ENCODE data around the gene PTPRJ.
A peak's percentile ranks its signal among the peaks of the same experiment; 100 is the strongest.

PTPRJ gene

DNA sequence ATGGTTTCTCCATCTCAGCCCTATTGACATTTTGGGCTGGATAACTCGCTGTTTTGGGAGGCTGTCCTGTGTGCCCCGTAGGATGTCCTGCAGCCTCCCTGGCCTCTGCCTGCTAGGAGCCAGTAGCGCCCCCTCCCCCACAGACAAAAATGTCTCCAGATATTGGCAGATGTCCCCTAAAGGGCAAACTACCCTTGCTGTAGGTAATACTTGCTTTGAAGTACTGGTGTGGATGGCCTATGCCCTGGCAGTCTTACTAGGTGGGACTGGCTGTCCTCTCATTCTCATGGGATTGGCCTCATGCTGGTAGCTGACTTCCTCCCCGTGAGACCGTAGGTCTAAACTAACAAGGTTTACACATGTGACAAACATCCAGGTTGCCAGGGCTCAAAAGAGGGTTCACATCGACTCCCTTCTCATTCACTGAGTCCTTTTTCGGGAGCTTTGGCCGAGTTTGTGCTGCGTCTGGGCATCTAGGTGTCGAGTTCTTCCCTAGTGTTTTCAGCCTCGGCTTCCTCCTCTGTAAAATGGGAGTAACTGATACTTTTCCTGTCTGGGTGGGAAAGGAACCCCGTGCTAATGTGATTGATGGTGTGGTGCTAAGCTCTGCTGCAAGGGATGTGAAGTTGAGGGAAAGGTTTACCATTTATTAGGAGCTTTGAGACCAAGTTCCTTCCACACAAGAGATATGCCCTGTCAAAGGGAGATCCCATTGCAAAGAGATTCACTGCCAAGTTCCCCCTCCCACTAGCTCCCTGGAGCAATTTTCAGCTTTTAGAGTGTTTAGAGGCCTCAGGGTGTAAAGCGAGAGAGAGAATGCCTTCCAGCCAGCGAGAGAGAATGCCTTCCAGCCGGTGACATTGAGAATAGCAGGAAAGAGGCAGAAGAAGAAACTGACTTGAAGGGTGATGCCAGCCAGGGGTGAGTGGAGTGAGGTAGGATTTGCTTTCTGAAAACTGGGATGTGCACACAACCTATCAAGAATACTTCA is 17.0 kb downstream of the PTPRJ start:
- DNase-seq, result no peak

DNA sequence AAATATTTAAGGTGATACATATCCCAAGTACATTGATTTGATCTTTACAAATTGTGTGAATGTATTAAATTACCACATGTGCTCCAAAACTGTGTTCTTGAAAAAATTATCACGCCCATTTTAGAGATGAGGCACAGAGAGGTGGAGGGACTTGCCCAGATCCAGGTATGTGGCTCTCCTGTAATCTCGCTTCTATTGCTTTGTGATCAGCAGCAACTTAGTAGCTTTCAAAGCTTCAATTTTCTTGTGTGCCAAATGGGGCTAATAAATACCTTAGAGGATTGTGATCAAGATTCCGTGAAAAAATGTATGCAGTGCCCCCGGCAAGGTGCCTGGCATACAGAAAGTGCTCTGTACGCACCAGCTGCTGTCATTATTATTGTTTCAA is 18.0 kb downstream of the PTPRJ start:
- no peak for DNase-seq

DNA sequence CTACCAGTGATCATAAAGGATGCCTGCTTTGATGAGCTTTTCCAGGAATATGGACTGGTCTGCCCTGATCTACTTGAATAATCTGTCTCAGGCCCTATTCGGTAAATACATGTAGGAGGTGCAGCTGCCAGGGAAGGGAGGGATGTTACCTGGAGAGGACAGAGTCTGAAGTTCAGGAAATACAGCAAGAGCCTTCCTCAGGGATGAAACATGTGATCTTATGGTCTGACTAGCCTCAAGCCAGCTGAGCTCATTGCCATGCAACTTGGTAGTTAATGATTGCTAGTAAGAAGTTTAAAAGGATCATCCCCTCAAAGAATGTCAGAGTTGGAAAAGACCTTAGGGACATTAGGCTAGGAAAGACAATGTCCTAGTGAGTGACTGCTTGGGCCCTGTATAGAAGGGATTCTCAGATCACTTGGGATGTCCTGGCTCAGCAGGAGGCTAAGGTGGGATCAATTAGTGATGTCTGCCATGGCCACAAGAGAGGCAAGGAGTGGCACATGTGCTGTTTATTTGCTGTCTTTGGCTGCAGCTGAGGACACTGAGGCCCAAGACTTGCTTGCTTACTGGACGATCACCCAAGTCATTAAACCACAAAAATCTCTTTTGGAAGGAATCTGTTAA is 18.5 kb downstream of the PTPRJ start:
- DNase-seq, result no peak

DNA sequence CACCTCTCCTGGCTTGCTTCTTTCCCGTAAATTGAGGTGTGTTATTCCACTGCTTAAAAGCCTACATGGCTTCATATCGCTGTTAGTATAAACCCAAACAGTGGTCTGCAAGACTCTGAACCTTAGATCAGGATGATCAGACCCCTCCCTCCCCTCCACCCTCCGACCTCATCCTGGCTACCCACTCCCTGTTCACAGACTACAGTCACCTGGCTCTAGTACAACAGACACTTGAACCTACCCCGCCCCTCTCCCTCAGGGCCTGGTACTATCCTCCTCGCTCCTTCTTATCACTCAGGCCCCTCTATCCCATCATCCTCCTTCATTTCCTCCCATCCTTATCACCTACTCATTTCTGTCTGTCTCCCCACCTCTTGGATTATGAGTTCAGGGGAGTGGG is 20.1 kb downstream of the PTPRJ start:
- DNase-seq, result no peak

DNA sequence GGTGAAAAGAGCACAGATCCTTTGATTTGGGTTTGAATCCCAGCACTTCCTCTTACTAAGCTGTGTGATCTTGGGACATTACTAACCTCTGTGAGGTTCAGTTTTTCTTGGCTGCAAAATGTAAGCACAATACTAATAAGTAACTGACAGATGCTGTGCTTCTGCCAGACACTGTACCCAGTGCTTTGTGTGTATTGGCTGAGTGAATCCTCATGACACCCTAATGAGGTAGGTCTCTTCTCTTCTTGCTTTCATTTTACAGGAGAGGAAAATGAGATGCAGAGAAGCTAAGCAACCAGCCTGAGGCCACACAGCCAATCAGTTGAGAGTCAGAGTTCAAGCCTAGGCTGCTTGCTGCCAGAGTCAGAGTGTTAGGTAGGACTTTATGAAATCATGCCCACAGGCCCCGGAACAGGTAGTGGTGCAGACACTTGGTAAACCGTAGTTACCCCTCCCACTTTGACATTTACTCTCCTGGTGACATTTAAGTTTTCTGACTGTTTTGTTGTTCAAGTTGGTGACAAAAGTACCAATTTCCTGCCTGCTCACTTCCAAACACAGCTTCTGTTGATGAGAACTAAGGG is 21.2 kb downstream of the PTPRJ start:
- peak; percentile 96 for DNase-seq

DNA sequence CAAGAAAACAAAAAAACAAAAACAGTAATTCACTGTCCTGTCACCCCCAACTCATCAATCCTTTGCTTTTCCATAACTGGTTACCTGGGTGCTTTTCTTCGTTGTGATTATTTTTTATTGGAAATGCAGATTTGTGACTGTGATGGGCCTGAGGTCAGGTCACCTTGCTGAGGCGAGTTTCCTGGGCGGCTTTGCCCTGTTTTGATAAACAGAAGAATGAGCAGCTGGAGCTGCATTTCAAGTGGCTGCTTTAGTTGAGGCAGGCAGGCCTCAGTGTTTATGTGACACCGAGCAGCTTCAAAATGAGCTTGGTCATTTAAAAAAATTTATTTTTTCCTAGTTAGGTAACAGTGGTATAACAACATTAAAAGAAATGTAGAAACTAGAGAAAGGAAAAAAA is 22.2 kb downstream of the PTPRJ start:
- DNase-seq, result peak; percentile 52

DNA sequence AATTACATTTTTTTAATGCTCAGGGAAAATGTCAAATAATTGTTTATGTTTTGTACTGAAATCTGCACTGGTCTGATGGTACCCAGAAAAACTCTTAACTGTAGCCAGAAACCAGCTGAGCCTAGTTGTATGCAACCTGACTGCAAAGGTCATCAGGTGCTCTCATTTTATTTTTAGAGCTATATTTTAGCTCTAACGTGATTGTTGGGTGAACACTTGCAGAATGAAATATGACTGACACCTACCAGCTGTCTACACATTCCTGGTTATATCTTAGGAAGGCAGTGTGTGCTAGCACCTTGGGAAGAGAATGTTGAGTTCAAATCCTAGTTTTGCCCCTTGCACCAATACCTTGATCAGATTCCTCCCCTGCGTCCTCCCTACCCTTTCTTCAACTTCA is 23.6 kb downstream of the PTPRJ start:
- no peak for DNase-seq

DNA sequence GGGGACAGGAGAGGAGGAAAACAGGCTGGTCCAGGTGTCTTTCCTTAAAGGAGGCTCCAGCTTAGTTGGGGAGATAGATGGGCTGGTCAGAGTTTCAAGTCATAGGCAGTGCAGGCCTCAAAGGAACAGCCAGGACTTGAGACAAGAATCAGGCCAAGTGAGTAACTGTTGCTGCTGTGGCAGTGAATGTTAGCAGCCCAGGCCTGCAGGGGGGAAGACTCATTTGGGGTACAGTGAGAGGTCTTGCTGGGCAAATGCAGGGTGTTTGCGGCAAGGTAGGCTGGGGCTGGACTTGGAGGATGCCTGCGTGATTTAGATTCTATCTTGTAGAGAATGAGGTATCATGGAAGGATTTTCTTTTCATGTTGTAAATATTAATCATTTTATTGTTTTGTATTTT is 24.1 kb downstream of the PTPRJ start:
- no peak for DNase-seq

DNA sequence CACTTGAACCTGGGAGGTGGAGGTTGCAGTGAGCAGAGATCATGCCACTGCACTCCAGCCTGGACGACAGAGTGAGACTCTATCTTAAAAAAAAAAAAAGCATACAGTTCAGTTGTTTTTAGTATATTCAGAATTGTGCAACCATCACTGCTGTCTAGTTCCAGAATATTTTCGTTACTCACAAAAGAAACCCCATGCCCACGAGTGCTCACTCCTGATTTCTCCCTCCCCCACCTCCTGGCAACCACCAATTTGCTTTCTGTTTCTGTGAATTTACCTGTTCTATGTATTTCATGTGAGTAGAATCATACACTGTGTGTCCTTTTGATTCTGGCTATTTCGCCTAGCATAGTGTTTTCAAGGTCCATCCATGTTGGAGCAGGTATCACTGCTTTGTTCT is 24.8 kb downstream of the PTPRJ start:
- DNase-seq, result peak; percentile 61

DNA sequence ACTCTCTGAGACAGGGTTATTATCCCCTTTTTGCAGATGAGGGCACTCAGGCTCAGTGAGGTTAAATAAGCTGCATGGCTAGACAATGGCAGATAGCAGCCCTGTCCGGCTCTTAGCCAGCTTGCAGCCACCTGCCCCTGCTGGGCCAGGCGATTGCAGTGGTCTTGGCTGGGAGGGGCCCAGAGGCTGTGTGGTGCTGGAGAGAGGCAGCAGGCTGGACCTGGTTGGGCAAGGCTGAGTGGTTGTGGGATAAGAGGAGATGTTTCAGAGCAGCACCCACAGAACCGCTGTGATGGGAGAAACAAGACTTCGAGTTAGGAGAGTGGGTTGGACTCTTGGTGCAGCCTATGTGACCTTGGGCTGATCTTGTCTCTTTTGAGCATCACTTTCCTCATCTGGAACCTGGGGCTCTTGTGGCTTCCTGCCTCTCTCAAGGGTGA is 25.5 kb downstream of the PTPRJ start:
- DNase-seq, result peak; percentile 28

DNA sequence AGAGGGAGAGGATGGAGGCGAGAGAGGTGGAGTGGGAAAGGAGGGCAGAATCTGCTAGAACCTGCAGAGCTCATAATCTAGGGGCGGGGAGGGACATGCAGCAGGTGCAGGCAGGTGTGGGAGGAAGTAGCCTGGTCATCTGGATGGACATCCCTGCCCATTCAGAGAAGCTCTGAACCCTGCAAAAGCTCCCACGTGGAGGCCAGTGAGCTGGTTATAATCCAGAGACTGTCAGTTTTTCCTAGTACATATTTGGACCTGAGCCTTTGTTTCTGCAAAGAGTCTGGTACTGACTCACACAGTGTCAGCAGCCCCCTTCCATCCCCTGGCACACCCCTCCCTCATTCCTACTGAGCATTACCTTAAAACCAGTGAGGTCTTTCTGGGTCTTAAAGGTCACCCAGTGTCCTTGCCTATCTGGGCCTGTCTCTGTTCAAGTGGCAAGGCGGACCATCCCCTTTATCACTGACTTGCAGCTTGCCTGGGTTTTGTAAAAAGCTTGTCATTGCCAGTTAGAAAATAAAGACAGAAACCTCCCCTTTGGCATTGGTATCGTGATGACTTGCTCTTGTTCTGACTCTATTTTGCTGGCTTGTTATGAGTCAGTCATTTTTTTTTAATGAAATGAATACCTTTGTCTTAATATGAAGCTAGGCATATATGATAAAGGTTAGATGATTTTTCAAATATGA is 26.1 kb downstream of the PTPRJ start:
- peak; percentile 40 for DNase-seq

DNA sequence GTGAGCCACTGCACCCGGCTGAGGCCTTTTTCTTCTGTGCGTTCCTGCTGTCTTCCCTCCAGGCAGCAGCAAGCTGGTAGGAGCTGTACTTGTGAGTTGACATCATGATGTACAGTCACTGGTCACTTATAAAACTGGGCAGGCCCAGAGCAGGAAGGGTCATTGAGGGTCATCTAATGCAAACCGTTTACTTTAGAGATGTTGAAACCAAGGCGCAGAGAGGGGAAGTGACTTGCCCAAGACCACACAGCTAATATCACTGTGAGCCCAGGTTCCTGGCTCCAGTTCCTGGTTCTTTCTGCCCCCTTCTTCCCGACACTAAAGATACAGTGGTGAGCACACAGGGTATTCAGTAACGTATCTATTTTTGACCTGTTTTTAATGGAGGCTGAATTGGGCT is 27.3 kb downstream of the PTPRJ start:
- DNase-seq, result no peak

DNA sequence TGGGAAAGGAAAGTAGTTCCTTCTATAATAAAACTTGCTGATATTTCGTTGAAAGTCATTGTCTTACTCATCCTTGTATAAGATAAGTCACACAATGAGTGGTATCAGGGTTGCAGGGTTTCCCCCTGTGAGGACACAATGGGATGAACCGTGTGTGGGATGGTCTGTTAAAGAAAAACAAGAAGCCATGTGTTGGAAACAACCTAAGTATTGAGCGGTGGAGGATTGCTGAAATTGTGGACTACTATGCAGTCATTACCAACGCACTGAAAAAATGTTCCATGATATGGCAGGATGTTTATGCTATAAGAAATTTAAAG is 28.6 kb downstream of the PTPRJ start:
- peak; percentile 38 for DNase-seq

DNA sequence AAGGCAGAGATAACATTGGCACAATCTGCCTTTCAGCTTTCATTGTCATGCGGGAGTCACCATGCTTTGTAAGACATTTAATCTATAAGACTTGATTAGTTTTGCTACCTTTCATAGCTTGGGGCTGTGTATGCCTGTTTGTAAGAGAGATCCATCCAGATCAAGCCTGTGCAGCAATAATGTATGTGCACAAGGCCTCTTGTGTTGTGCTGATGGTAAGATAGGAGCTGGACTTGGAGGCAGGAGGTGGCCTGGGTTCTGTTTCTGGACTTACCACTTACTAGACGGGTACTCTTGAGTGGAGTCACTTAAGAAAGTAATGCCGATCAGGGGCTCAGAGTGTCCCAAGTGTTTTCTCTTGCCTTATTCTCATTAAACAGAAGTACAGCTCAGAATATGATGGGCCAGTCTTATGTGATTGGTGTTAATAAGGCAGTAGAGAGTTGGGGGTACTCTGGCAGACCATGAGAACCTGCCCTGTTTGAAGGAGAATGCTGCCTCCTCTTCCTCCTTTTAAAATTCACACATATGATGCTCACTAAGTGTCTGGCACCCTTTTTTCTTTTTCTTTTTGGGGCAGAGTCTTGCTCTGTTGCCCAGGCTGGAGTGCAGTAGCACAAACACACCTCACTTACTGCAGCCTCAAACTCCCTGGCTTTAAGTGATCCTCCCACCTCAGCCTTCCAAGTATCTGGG is 30.9 kb downstream of the PTPRJ start:
- DNase-seq, result no peak

DNA sequence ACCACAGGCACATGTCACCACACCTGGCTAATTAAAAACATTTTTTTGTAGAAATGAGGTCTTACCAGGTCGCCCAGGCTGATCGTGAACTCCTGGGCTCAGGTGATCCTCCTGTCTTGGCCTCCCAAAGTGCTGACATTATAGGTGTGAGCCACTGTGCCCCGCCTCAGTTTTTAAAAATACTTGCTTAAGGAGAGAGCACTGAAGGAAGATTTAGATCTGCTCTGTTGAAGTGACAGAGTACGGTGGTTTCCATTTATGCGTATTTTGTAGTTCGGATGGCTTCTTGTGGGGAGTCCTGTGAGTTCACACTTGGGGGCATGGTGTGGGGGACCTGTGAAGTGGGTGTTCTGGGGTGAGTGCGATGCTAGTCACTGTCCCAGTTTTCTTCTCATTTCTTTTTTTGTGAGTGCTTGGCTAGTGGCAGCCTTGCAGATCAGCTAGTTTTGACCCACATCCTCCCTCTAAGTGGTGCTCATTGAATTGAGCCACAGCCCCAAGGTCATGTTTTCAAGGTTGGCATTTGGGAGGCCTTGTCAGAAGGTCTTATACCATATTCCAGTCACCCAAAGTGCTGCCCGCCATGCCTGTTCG is 31.5 kb downstream of the PTPRJ start:
- peak; percentile 86 for DNase-seq

DNA sequence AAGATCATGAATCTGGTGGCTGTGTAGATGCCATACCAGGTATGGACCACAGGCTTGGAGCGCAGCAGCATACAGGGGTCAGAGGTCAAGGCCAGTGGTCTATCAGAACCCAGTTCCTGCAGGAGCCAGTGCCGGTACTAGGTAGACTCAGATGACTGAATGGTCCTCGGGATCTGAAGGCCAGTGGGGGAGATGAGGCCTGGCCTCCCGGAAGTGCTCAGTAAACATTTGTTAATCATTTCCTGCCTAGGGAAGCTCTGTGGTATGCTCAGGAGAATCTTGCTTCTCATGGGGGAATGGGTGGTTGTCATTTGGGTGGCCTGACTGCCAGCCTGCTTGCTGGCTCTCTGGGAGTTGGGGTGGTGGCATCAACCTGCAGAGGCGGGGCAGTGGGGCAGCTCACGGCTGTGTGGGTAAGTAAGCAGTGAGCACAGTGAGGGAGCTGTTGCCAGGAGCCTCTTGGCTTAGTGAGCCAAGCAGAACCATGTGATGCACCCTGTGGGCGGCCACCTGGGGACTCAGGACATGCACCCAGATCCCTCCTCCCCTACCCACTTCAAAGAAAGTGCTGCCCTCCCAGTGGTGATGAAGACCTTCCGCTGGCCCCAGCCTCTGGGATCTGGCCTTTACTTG is 33.0 kb downstream of the PTPRJ start:
- peak; percentile 78 for DNase-seq

DNA sequence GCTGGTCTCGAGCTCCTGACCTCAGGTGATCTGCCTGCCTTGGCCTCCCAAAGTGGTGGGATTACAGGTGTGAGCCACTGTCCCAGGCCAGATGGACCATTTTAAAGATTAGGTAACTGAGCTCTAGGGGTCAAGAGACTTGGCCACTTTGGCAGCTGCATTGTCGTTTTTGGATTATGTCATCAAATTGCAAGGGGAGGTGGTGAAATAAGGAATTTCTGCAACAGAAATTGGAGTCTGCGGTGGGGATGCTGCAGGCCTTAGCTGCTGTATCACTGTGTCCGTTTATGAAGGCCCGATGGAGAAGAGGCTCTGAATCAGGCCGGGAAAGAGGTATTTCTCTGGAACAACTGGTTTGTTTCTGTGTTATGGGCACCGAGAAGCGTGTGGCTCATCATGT is 34.6 kb downstream of the PTPRJ start:
- no peak for DNase-seq

DNA sequence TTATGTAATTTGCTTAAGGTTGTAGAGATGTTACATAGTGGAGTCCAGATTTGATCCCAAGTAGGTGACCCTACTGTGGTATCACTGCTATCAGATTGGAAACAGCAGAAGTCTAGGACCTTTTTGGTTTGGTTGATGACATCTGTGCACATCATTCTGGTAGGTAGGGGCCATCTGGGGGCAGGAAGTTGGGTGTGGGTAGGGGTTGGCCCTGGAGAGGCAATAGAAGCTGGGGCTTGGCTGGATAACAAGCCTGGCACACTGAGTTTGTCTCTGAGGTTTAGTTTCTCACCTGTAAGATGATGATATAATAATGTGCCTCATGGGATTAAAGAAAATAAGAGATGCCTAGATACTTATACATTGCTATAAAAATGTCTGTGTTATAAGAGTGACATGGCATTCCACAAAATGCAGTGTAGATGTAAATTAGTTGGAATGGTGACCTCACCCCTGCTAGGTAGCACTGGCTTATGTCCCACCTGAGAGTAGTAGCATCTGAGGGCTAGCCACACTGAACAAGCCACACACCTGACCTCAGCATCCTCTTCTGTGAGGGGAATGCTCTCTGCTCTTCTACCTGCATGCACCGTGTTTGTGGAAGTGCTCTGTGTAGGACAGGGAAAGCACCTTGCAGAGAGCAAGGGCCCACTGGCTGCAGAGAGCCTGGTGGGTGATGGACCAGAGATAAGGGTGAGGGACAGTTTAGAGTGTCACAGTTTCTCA is 36.9 kb downstream of the PTPRJ start:
- DNase-seq, result peak; percentile 70

DNA sequence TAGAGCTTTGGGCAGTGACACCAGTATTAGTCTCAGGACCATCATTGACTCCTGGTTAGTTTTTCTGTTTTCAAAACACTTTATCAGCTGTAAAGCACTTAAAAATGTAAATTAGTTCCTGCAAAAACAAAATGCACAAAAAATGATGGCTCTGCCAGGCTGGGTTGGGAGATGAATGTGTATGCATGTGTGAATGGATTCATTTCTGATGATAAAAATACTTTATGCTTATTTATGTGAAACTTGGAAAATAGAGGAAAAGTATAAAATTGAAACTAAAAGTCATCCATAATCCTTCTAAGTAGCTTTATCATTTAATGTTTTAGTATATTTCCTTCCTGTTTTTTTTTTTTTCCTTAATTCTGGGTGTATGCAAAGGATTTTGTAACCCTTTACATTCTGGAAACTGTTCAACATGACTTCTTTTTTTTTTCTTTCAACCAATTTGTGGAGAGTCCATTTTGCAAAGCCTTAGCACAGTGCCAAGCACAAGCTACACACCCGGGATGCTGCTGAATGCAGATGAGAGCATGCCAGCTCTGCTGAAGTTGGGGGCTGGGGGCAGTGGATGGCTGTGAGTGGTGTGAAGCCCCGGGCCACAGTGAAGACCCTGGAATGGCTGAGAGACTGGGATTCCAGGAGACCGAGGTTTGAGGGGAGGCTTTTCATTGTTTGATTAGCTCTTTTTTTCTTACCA is 37.6 kb downstream of the PTPRJ start:
- no peak for DNase-seq

DNA sequence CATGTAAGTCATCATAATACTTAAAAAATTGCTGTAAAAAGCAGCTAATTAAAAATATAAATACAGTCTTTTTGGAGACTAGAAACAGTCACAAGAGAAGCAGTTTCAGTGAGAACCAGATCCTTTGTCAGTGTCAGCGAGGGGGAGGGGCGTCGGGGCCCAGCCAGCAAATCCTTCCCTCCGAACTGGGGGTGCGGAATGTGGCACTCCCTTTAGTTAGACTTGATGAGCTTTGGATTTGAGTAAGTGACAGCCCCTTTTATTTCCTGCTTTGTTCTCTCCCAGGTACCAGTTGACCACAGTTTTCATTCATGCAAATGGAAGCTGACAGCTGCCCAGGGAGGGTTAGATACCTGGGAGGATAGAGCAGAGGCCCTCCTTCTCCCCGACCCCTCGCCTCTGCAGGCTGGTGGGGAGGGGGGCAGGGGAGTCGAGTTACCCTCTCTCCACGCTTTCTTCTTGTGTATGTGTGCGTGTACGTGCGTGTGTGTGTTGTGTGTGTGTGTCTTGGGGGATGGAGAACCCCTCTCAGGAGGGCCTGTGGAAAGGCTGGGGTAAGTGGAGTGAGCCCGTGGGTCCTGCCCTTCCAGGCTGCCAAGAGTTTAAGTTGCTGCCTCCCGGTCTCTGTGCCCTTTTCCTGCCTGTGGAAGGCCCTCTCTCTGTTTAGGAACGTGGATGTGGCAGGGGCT is 38.3 kb downstream of the PTPRJ start:
- no peak for DNase-seq
